PC-9 (cell line): ENCODE measurements around the gene PGD.

Experiments used
- CTCF ChIP-seq: fragments of 200-600 bp; sonication (generic); conservative IDR thresholded peaks from 2 replicates; pipeline ENCODE4 v1.6.1; 2017; ENCODE audit warnings: mixed run types, antibody characterized with exemption, mild to moderate bottlenecking, moderate library complexity
- EZH2 ChIP-seq: fragments of 200-600 bp; sonication (generic); IDR thresholded peaks from 2 replicates; pipeline ENCODE4 v1.8.0; 2017; ENCODE audit warnings: antibody characterized with exemption, low read depth

GRCh38 chr1:10398734-10399443 is at the start of gene PGD:
- TF ChIP-seq CTCF = no peak
- TF ChIP-seq EZH2 = no peak
